SK-N-SH (cell line): ENCODE data around the gene PTPRG. TPM values are rescaled to one million over a fixed set of nuclear protein-coding genes. Genes with fewer than 3 reads are reported as not detected.

ENCODE experiments used
- CTCF ChIA-PET: fragments of 300-600, 350-600 bp; formaldehyde crosslinking; extraction: SDS; loops from one replicate; lab custom pipeline; 2021; lab: Yijun Ruan, JAX
- POLR2A ChIA-PET: fragments of 350-600 bp; sonication (Branson Sonifier 250); formaldehyde crosslinking; extraction: SDS; loops from one replicate; lab custom pipeline; 2020; ENCODE audit warnings: antibody characterized with exemption, inconsistent platforms; lab: Yijun Ruan, JAX
- DNase-seq: peaks from one replicate; pipeline ENCODE4 v3.0.0; 2012
- H2AFZ ChIP-seq: fragments of 200-600 bp; sonication (generic); 2 replicates; pipeline ENCODE4 v1.8.1; 2016; ENCODE audit warnings: antibody characterized with exemption, mild to moderate bottlenecking, low read depth
- H3F3A ChIP-seq: fragments of 200-600 bp; sonication (generic); replicated peaks from 2 replicates; pipeline ENCODE3; 2016; ENCODE audit warnings: antibody characterized with exemption, mild to moderate bottlenecking; ENCODE audit not compliant: insufficient read depth
- H3K27ac ChIP-seq, 2 experiments: fragments of 200-500 bp in 1 of 2; fragments of 200-600 bp in 1 of 2; sonication (Bioruptor generic) in 1 of 2; sonication (generic), shearing (Covaris generic) in 1 of 2; 2 replicates each; pipeline versions ENCODE4 v1.5.1 to v1.6.1; 2014 to 2016; ENCODE audit warnings: low read depth in 2 of 2, inconsistent platforms in 1 of 2, low read length in 1 of 2, mild to moderate bottlenecking in 1 of 2, mixed read lengths in 1 of 2
- H3K27me3 ChIP-seq: fragments of 200-600 bp; sonication (generic), shearing (Covaris generic); 2 replicates; pipeline ENCODE4 v1.6.1; 2016; ENCODE audit warnings: mixed run types; ENCODE audit not compliant: insufficient read depth
- H3K36me3 ChIP-seq, 2 experiments: fragments of 200-500 bp in 1 of 2; fragments of 200-600 bp in 1 of 2; sonication (Bioruptor generic) in 1 of 2; sonication (generic) in 1 of 2; replicated peaks in 1 of 2; 2 replicates each; pipeline versions ENCODE3 to v1.5.1; 2014 to 2016; ENCODE audit warnings: low read length in 1 of 2, mild to moderate bottlenecking in 1 of 2; ENCODE audit not compliant: insufficient read depth in 2 of 2, control insufficient read depth in 1 of 2
- H3K4me1 ChIP-seq, 2 experiments: fragments of 200-500 bp in 1 of 2; fragments of 200-600 bp in 1 of 2; sonication (Bioruptor generic) in 1 of 2; sonication (generic), shearing (Covaris generic) in 1 of 2; 2 replicates each; pipeline versions ENCODE4 v1.5.1 to v1.6.1; 2014 to 2016; ENCODE audit warnings: low read depth in 1 of 2, low read length in 1 of 2, mixed run types in 1 of 2; ENCODE audit not compliant: insufficient read depth in 2 of 2, control insufficient read depth in 1 of 2
- H3K4me2 ChIP-seq: fragments of 200-600 bp; sonication (generic), shearing (Covaris generic); 2 replicates; pipeline ENCODE4 v1.6.1; 2017; ENCODE audit warnings: mixed run types
- H3K4me3 ChIP-seq, 2 experiments: fragments of 200-500 bp in 1 of 2; fragments of 200-600 bp in 1 of 2; sonication (Bioruptor generic) in 1 of 2; sonication (generic), shearing (Covaris generic) in 1 of 2; 2 replicates each; pipeline versions ENCODE4 v1.5.1 to v1.8.1; 2014 to 2016; ENCODE audit warnings: low read depth in 2 of 2, inconsistent platforms in 1 of 2, low read length in 1 of 2, mild to moderate bottlenecking in 1 of 2, mixed read lengths in 1 of 2, moderate library complexity in 1 of 2
- H3K79me2 ChIP-seq: fragments of 200-600 bp; sonication (generic); 2 replicates; pipeline ENCODE4 v1.8.1; 2017; ENCODE audit warnings: mild to moderate bottlenecking; ENCODE audit not compliant: insufficient read depth
- H3K9ac ChIP-seq: fragments of 200-600 bp; sonication (generic); 2 replicates; pipeline ENCODE4 v1.6.1; 2017; ENCODE audit warnings: mixed run types
- H3K9me2 ChIP-seq: fragments of 200-600 bp; sonication (generic); 2 replicates; pipeline ENCODE4 v1.6.1; 2017; ENCODE audit warnings: mixed run types
- H3K9me3 ChIP-seq: fragments of 200-600 bp; sonication (generic); 2 replicates; pipeline ENCODE4 v1.6.1; 2017; ENCODE audit warnings: mixed run types, mild to moderate bottlenecking, moderate library complexity
- H4K20me1 ChIP-seq: fragments of 200-600 bp; sonication (generic); 2 replicates; pipeline ENCODE4 v1.6.1; 2017; ENCODE audit warnings: mild to moderate bottlenecking, mixed run types; ENCODE audit not compliant: insufficient read depth
- EP300 ChIP-seq, 2 experiments: IDR thresholded peaks; 2 replicates each; pipeline versions ENCODE4 v1.4.0 to v1.6.1; 2012; ENCODE audit warnings: borderline replicate concordance in 1 of 2, low read depth in 1 of 2, low read length in 1 of 2
- EZH2phosphoT487 ChIP-seq: fragments of 200-600 bp; sonication (generic); IDR thresholded peaks from 2 replicates; pipeline ENCODE4 v1.6.1; 2017; ENCODE audit warnings: low read depth, mixed run types, mild to moderate bottlenecking, antibody characterized with exemption, moderate library complexity, borderline replicate concordance
- FOXJ3 ChIP-seq: sonication (generic); formaldehyde crosslinking; IDR thresholded peaks from 2 replicates; pipeline ENCODE4 v1.5.1; 2020; ENCODE audit warnings: mild to moderate bottlenecking, missing genetic modification reagents
- FOXM1 ChIP-seq: IDR thresholded peaks from 2 replicates; pipeline ENCODE4 v1.4.0; 2012; ENCODE audit warnings: low read depth, mild to moderate bottlenecking
- GATA2 ChIP-seq: sonication (generic); formaldehyde crosslinking; IDR thresholded peaks from 2 replicates; pipeline ENCODE4 v1.5.0; 2020; ENCODE audit warnings: mild to moderate bottlenecking, missing genetic modification reagents
- MAX ChIP-seq: IDR thresholded peaks from 2 replicates; pipeline ENCODE4 v1.4.0; 2012; ENCODE audit warnings: low read depth
- MXI1 ChIP-seq: IDR thresholded peaks from 2 replicates; pipeline ENCODE4 v1.6.1; 2012; ENCODE audit warnings: mild to moderate bottlenecking, low read depth, low read length, improper control_type of control experiment
- PBX3 ChIP-seq: IDR thresholded peaks from 2 replicates; pipeline ENCODE4; 2012
- POLR2AphosphoS5 ChIP-seq: IDR thresholded peaks from 2 replicates; pipeline ENCODE4 v1.6.1; 2012; ENCODE audit warnings: low read depth, low read length
- SIN3A ChIP-seq: IDR thresholded peaks from 2 replicates; pipeline ENCODE4 v1.6.1; 2012; ENCODE audit warnings: low read depth, mild to moderate bottlenecking, low read length, moderate library complexity, borderline replicate concordance
- TCF12 ChIP-seq: IDR thresholded peaks from 2 replicates; pipeline ENCODE4 v1.4.0; 2012
- TEAD4 ChIP-seq: IDR thresholded peaks from 2 replicates; pipeline ENCODE4 v1.4.0; 2012; ENCODE audit warnings: mild to moderate bottlenecking, borderline replicate concordance; ENCODE audit not compliant: insufficient read depth
- ZBTB33 ChIP-seq: IDR thresholded peaks from 2 replicates; pipeline ENCODE4 v1.4.0; 2012; ENCODE audit warnings: low read depth, borderline replicate concordance
- WGBS: methylation state at CpG from one replicate; pipeline ENCODE4 v1.1.6; 2017; ENCODE audit warnings: low lambda C conversion rate; 5-methylcytosine and 5-hydroxymethylcytosine counted together
- polyA plus RNA-seq, 3 experiments: library from polyadenylated mRNA; depleted of rRNA; stranded (reverse); fragments of >200 nt; gene quantifications; 2 replicates each; pipeline ENCODE4 v1.2.3, GENCODE V29; 2012

PTPRG gene
- polyA plus RNA-seq, 1 of the 3 experiments (the other 2 are of a cell fraction) = 14.1 TPM

- H2AFZ ChIP-seq = no peak overlapping the region
- no peak overlapping the region for H3K4me2 ChIP-seq
- no peak overlapping the region for H3K27ac ChIP-seq
- no peaks in the 10 kb centered on the region for H3F3A ChIP-seq
- no peak for TF ChIP-seq MXI1
- no peak for TF ChIP-seq TEAD4
- no peak for TF ChIP-seq TCF12
- no peak for TF ChIP-seq FOXJ3 (CRISPR knock-in tag)
- TF ChIP-seq FOXM1 = no peak
- no peak for TF ChIP-seq PBX3
- no peak for TF ChIP-seq EP300 (IDR thresholded peaks at IDR 0.05; ENCODE audit: borderline replicate concordance in 1 of 2, low read depth in 1 of 2, low read length in 1 of 2)
- TF ChIP-seq POLR2AphosphoS5 = no peak
- no peak for TF ChIP-seq SIN3A
- no peak for TF ChIP-seq MAX
- TF ChIP-seq EZH2phosphoT487 = no peak
- TF ChIP-seq GATA2 = no peak
- TF ChIP-seq ZBTB33 = no peak
- POLR2A ChIA-PET = no interaction called here
- H3K36me3 ChIP-seq = no peaks in the 10 kb centered on the region
- H3K9me3 ChIP-seq = no peaks in the 10 kb centered on the region
- WGBS = 97% methylated on average over 6 of the region's 7 CpGs
- no peaks in the 10 kb centered on the region for H3K9me2 ChIP-seq
- H3K9ac ChIP-seq = no peak overlapping the region
- no peak for DNase-seq
- no peaks in the 10 kb centered on the region for H4K20me1 ChIP-seq
- H3K79me2 ChIP-seq = peaks cover 7% of the 10 kb centered on the region
- H3K27me3 ChIP-seq = no peaks in the 10 kb centered on the region
- no peak overlapping the region for H3K4me3 ChIP-seq
- H3K4me1 ChIP-seq = no peaks in the 10 kb centered on the region
- CTCF ChIA-PET = interaction anchor here (1.1 to 2.3 kb wide), 4 partner anchors 9 to 320 kb away, joined by 3 to 12 read pairs (median 4); no protein-coding TSS in a partner anchor
These were observed 305.6 kb downstream of the PTPRG start for GRCh38 chr3:61866961-61867461.

GRCh38 chr3:61868499-61868898 is 307.1 kb downstream of the PTPRG start:
- H3K27me3 ChIP-seq = no peaks in the 10 kb centered on the region
- no peaks in the 10 kb centered on the region for H4K20me1 ChIP-seq
- H3K36me3 ChIP-seq = no peaks in the 10 kb centered on the region
- no peaks in the 10 kb centered on the region for H3F3A ChIP-seq
- H3K4me1 ChIP-seq = no peaks in the 10 kb centered on the region
- WGBS = 100% methylated on average over 1 of the region's 1 CpG
- no peak overlapping the region for H3K4me2 ChIP-seq
- H3K4me3 ChIP-seq = no peak overlapping the region
- no peak overlapping the region for H2AFZ ChIP-seq
- DNase-seq = no peak
- no peak for TF ChIP-seq MXI1
- TF ChIP-seq, all 33 proteins: peak for 0
- Histone ChIP-seq H3K79me2 (peaks cover 4% of the 10 kb centered on the region), H3K9ac (no peak overlapping the region), H3K9me2 (no peaks in the 10 kb centered on the region), H3K27ac (no peak overlapping the region), H3K9me3 (no peaks in the 10 kb centered on the region)
- POLR2A ChIA-PET = no interaction called here
- CTCF ChIA-PET = no interaction called here
